ENCODE data around the gene CELSR1.
A peak's percentile ranks its signal among the peaks of the same experiment; 100 is the strongest.
"Not testable (repeated sequence)": the region's sequence is repeated elsewhere in the genome, so short reads cannot be mapped to it uniquely, and the experiment has no call there.

The CELSR1 gene

GRCh38 chr22:46479046-46479445 is 58.4 kb downstream of the CELSR1 start:
- DNase-seq (ENCODE audit: low read depth) = no peak

DNA sequence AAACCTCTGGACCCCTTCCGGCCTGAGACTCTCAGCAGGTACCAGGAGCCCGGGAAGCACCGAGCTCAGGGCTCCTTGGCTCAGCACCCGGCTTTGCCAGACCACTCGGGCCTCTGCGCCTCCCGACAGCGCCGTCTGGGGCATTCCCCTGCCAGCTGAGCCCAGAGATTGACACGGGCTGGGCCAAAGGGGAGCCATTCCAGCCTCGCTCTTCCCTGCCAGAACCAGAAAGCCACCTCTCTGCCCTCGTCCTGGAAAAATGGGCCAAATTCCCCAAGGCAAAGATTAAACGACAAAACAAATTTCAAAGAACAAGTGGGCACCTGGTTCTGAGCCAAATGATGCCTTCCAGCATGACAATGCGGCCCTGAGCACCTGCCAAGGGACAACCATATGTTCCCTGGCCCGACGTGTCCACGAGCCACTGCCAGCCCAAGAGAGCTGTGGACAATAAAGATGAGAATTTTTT is 59.3 kb downstream of the CELSR1 start:
- DNase-seq (ENCODE audit: low read depth) = no peak

GRCh38 chr22:46476547-46476941 is 60.9 kb downstream of the CELSR1 start:
- no peak for DNase-seq (ENCODE audit: low read depth)

DNA sequence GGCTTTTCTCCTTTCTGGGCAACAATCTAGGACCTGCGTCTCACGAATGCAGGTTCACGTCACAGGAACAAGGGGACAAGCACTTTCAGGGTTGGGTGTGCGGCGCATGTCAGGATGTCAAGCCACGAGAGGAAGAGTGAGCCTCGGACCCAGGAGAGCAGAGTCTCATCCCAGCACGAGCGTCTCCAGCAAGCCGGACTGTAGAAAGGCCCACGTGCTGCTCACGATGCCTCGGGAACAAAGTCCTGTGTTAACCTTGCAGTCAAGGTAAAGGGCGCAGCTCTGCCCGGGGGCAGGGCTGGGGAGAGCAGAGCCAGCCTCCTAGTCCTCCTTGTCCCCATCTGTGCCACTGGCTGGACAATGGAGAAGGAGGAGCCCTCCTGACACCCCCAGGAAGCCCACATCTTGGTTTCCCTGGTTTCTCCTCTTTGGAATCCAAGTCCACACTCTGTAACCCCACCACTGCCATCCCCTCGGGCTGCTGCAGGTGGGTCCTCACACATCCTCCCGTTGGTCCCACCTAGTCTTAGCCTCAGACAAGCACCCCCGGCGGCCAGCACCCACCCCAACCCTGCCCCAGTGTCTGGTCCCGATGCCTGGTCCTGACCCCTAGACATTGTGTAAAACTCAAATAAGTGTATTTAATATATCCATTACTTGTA is 63.4 kb downstream of the CELSR1 start:
- DNase-seq (ENCODE audit: low read depth) = no peak

DNA sequence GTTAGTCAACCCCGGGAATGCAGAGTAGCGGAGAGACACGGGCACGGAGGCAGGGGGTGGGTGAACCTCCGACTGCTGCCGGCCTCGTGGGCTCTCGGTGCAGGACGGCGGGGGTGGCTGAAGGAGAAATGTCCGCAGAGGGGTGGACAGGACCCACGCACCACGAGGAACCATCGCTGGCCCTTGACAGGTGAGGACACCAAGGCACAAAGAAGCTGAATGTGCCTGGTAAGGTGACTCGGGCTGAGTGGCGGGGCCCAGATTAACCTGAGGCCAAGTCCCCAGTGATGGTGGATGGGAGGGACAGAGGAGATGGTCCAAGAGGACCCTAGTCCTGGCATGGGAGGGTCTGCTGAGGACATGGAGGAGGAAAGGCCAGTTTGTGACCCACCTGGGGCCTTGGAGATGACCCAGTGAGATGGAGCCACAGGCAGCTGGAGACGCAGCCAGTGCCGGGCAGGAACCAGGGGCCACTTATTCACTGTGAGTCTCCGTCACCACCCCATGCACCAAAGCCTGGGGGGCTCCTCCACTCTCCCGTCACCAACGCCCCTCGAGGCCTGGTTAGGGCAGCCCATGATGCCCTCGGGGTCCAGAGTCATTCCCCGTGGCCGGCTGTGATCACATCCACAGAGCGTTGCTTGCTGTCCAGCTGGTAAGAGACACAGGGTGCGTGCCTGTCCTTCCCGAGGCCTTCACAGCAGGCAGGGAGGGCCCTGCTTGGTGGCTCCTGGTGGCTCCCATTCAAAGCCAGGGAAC is 64.2 kb downstream of the CELSR1 start:
- no peak for DNase-seq (ENCODE audit: low read depth)

GRCh38 chr22:46472722-46473016 is 64.8 kb downstream of the CELSR1 start:
- no peak for DNase-seq (ENCODE audit: low read depth)

DNA sequence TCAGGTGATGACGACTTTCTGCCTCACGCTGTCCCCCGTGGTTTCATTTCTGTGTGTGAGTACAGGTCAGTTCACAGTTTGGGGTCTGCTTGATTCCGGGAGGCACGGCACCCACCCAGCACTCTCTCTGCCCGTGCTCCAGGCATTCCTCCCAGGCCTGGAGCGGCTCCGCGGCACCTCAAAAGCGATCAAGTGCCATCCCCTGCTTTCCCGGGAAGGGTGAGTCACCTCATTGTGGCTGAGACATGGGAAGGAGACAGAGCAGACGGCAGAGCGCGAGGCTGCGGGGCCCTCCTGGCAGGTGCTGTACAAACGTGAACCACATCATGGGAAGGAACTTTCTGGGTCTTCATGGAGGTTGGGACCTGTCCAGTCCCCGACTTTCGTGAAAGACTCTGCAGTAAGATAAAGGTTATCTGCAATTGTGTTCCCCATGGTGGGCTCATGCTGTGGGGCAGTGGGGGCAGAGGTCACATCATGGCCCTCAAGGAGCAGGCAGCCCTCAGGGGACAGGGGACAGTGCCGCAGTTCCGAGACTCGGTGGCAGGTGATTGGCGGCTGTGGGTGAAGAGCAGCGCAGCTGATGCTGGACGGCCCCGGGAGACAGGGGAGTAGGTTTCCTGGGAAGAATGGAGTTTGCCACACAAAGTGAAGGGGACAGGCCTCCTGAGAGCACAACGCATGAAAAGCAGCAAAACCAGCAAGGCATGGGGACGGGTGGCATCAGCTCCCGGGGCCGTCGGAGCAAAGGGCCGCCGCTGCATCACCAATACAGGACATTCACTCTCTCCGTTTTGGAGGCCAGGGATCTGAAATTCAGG is 65.3 kb downstream of the CELSR1 start:
- DNase-seq (ENCODE audit: low read depth) = peak; percentile 24

GRCh38 chr22:46471330-46471729 is 66.1 kb downstream of the CELSR1 start:
- DNase-seq (ENCODE audit: low read depth) = not testable (repeated sequence)

GRCh38 chr22:46469711-46470110 is 67.7 kb downstream of the CELSR1 start:
- no peak for DNase-seq (ENCODE audit: low read depth)

DNA sequence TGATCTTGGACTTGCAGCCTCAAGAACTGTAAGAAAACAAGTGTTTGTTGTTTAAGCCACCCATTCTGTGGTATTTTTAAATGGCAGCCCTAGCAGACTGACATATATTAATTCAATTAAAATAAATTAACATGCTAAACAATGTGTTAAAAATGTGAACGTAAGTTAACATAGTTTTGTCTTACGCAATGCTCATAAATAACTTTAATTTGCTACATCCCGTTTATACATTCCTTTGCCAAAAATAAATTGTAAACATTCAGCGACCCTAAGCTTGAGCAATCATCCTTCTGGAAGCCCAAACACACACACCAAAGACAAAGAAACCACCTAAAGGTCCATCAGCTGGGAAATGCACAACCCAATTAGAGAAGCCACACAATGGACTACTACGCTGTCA is 70.4 kb downstream of the CELSR1 start:
- no peak for DNase-seq (ENCODE audit: low read depth)

GRCh38 chr22:46466255-46466676 is 71.2 kb downstream of the CELSR1 start:
- DNase-seq (ENCODE audit: low read depth) = no peak

GRCh38 chr22:46465793-46466192 is 71.6 kb downstream of the CELSR1 start:
- no peak for DNase-seq (ENCODE audit: low read depth)

- DNase-seq (ENCODE audit: low read depth) = no peak
Observed at GRCh38 chr22:46465345-46465720, 72.1 kb downstream of the CELSR1 start.

DNA sequence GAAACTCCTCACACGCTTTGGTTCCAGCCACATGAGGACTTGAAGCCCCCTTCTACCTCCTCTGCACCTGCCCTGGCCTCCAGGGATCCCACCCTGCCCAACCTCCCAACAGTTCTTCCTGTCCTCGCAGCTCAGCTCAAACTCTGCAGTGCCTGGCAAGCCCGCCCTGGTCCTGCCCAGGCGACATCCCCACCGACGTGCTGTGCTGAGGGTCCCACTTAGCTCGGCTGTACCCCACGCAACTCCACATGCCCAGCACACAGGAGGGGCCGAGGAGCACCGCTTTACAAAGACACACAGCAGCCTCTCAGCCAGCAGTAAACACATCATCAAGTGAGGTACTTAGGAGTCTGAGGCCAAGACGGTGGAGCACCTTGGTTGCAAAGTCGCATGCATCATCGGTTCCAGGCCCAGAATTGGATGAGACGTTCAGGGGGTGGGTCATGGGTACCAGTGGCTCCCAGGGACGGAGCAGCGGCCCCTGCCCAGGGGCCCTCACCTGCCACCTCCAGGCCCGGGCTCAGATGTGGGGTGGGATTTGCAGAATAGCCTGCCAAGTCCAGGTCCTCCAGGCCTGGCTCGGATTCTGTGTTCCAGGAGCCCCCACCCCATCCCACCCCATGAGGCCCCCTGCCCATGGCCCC is 72.6 kb downstream of the CELSR1 start:
- no peak for DNase-seq (ENCODE audit: low read depth)

DNA sequence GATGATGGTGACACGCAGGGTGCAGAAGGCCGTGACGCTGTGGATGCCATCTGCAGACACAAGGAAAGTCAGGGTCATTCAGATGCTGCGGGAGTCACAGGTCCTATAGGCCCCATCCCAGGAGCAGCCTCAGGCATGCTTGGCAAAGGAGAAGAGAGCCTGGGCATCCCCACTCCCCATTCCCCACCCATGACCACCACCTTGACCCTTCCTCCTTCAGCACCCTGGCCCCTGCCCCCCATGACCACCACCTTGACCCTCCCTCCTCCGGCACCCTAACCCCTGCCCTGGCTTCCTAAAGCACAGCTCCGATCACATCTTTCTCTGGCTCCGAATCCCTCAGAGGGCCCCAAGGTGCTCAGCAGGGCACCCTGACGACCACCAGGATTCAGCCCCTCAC is 73.1 kb downstream of the CELSR1 start:
- no peak for DNase-seq (ENCODE audit: low read depth)

GRCh38 chr22:46463435-46464227 is 73.8 kb downstream of the CELSR1 start:
- no peak for DNase-seq (ENCODE audit: low read depth)

- peak; percentile 92 for DNase-seq (ENCODE audit: low read depth)
Observed at GRCh38 chr22:46462726-46463371, 74.6 kb downstream of the CELSR1 start.

GRCh38 chr22:46461566-46462180 is 75.7 kb downstream of the CELSR1 start:
- DNase-seq (ENCODE audit: low read depth) = no peak

DNA sequence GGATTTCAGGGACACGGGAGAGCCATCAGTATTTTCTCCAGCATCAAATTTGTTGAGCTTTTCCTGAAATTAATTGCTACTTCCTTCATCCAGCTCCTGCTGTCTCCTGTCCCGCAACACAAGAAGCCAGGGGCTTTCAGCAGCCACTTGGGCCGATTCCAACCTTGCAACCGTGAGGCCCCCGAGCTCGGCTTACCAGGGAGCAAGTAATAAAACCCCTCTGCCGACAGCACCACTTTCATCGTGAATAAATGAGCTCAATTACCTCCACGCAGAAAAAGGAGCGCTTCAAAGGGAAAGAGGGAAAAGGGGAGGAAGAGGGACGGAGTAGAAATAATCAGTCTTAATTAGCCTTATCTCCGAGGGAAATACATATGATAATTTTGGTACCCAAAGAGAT is 76.6 kb downstream of the CELSR1 start:
- no peak for DNase-seq (ENCODE audit: low read depth)

DNA sequence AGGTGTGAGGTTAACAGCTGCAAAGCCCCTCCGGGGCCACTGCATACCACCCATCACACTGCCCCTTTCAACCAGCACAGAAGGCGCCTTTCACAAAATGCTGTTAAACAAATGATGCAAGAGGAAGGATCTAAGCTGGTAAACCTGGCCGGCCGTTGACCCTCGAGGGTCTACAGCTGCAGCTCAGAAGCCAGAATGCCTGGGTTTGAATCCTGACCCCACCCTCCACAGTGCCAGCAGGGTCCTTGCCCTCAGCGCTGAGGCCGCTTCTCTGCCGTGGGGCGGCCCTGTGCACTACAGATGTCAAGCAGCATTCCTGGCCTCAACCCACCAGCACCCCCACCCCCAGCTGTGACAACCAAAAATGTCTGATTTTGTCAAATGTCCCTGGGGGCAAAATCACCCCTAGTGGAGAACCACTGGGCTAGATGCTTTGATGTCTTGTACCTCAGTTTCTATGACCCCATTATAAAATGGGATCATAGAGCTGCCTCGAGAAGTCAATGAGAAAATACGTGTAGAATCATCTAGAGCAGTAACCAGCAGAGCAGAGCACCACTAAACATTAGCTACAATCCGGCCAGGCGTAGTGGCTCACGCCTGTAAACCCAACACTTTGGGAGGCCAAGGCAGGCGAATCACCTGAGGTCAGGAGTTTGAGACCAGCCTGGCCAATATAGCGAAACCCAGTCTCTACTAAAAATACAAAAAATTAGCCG is 77.9 kb downstream of the CELSR1 start:
- no peak for DNase-seq (ENCODE audit: low read depth)
